Measurements from ENCODE around the gene SPACA1. TPM values are rescaled to one million over a fixed set of nuclear protein-coding genes. Genes with fewer than 3 reads are reported as not detected.

SPACA1 gene
- total RNA-seq, 4 donors from 2014 or later = not detected

DNA sequence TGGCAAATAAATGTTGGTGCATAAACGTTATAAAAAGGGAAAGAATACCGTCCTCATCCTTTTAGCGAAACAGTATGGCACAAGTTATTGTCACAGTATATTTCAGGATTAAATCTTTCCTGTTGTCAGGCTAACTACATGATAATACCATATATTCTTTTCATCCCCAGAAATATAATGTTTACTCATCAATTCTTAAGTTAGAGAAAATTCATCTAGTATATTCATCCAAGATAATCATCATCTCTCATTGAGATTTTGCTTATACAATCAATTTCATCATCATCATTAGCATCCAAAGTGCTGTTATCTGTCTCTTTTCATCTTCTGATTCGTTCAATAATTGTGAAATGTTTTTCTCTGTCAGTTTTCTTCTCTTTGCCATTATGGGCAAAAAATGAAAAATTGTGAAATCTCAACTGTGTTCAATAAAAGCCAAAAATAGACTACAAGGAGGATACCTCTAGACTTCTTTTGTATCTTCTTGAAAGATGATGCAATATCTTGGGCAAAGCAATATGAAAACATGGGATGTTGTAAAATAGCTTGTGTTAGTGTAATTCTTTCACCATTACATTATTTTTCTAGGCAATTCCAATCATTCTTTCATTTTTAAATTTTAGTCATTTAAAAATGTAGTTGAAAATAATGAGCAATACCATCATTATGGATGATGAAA lies 2.6 kb downstream of the SPACA1 start:
- no peaks in the 10 kb centered on the region for H3K4me1 ChIP-seq
- no peak for ATAC-seq
- no peaks in the 10 kb centered on the region for H3K9me3 ChIP-seq
- H3K4me3 ChIP-seq = no peak overlapping the region
- intact Hi-C loops (cut with DNase I; ENCODE audit: low total_unique reads) (no loop called here), in situ Hi-C loops (cut with MboI; ENCODE audit: low sequenced_read_pairs in 4 of 4) (no loop called here)
- peaks cover 0 to 9% (median 0%) of the 10 kb centered on the region in 3 donors for H3K27me3 ChIP-seq
- TF ChIP-seq POLR2A (IDR thresholded peaks at IDR 0.05) = no peak
- TF ChIP-seq, protein P1, sequence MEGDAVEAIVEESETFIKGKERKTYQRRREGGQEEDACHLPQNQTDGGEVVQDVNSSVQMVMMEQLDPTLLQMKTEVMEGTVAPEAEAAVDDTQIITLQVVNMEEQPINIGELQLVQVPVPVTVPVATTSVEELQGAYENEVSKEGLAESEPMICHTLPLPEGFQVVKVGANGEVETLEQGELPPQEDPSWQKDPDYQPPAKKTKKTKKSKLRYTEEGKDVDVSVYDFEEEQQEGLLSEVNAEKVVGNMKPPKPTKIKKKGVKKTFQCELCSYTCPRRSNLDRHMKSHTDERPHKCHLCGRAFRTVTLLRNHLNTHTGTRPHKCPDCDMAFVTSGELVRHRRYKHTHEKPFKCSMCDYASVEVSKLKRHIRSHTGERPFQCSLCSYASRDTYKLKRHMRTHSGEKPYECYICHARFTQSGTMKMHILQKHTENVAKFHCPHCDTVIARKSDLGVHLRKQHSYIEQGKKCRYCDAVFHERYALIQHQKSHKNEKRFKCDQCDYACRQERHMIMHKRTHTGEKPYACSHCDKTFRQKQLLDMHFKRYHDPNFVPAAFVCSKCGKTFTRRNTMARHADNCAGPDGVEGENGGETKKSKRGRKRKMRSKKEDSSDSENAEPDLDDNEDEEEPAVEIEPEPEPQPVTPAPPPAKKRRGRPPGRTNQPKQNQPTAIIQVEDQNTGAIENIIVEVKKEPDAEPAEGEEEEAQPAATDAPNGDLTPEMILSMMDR (IDR thresholded peaks at IDR 0.05 in 4 of 5, conservative IDR thresholded peaks at IDR 0.05 in 1 of 5) = no peak
- no peak for DNase-seq
- no peaks in the 10 kb centered on the region for H3K36me3 ChIP-seq
- H3K27ac ChIP-seq = no peak overlapping the region

DNA sequence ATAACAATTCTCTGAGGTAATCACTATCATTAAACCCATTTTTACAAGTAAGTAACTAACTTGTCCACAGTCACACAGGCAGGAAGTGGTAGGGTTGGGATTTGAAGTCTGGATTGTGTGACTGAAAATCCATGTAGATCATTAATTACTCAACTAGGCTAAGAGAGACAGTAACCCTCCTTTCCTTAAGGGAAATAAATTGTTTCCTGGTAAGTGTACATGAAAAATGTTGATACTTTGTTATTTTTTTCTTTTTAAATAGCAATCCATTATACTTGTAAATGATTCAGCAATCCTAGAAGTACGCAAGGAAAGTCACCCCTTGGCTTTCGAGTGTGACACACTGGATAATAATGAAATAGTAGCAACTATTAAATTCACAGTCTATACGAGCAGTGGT lies 11.6 kb downstream of the SPACA1 start:
- H3K36me3 ChIP-seq = no peaks in the 10 kb centered on the region
- ATAC-seq (no peak), DNase-seq (no peak)
- H3K27me3 ChIP-seq = no peaks in the 10 kb centered on the region
- no peaks in the 10 kb centered on the region for H3K9me3 ChIP-seq
- no peak overlapping the region for H3K4me3 ChIP-seq
- H3K4me1 ChIP-seq = no peaks in the 10 kb centered on the region
- no peak overlapping the region for H3K27ac ChIP-seq
- in situ Hi-C loops (cut with MboI; ENCODE audit: low sequenced_read_pairs in 4 of 4) = no loop called here
- intact Hi-C loops (cut with DNase I; ENCODE audit: low total_unique reads) = no loop called here
- TF ChIP-seq, protein P1 (IDR thresholded peaks at IDR 0.05 in 4 of 5, conservative IDR thresholded peaks at IDR 0.05 in 1 of 5) = no peak
- TF ChIP-seq POLR2A (IDR thresholded peaks at IDR 0.05) = no peak

DNA sequence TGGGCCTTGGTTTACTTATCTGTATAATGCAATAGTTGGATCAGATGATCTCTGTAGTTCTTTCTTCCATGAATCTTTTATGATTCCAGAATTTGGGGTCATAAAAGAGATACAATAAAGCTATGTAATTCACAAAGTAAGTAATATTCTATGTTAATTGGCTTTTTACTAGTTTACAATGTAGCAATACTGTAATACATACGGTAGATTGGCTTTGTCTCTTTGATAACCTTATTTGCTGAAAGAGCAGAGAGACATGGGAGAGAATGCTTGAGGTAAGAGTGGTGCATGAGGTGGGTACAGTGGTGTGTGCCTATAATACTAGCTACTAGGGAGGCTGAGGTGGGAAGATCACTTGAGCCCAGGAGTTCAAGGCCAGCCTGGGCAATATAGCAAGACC lies 14.7 kb downstream of the SPACA1 start:
- Histone ChIP-seq H3K36me3 (no peaks in the 10 kb centered on the region), H3K27me3 (no peaks in the 10 kb centered on the region), H3K4me3 (no peak overlapping the region), H3K9me3 (no peaks in the 10 kb centered on the region), H3K27ac (no peak overlapping the region), H3K4me1 (no peaks in the 10 kb centered on the region)
- intact Hi-C loops (cut with DNase I; ENCODE audit: low total_unique reads) = no loop called here
- no peak for TF ChIP-seq POLR2A (IDR thresholded peaks at IDR 0.05)
- TF ChIP-seq, protein P1 (IDR thresholded peaks at IDR 0.05 in 4 of 5, conservative IDR thresholded peaks at IDR 0.05 in 1 of 5) = no peak
- no peak for ATAC-seq
- in situ Hi-C loops (cut with MboI; ENCODE audit: low sequenced_read_pairs in 4 of 4) = no loop called here
- DNase-seq = no peak

DNA sequence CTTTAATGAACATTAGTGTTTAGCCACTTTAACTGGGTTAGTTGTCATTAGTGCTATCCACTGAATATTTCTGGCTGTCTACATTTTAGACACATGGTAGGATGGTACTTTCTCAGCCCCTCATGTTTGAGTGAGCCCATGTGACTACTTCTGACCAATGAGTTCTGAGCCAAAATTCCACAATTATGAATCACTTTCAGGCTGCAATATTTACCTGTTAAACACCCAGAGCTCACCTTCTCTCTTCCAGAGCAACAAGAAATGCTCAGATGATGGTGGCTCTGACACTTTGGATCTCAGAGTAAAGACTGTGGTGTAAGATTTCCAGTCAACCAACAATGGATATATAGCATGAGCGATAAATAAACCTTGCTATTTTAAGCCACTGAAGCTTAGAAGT lies 24.8 kb downstream of the SPACA1 start:
- no peaks in the 10 kb centered on the region for H3K4me1 ChIP-seq
- in situ Hi-C loops (cut with MboI; ENCODE audit: low sequenced_read_pairs in 4 of 4) = no loop called here
- no peaks in the 10 kb centered on the region for H3K27me3 ChIP-seq
- H3K36me3 ChIP-seq = no peaks in the 10 kb centered on the region
- no peak overlapping the region for H3K4me3 ChIP-seq
- intact Hi-C loops (cut with DNase I; ENCODE audit: low total_unique reads) = no loop called here
- TF ChIP-seq, protein P1 (IDR thresholded peaks at IDR 0.05 in 4 of 5, conservative IDR thresholded peaks at IDR 0.05 in 1 of 5) = no peak
- no peak for TF ChIP-seq POLR2A (IDR thresholded peaks at IDR 0.05)
- DNase-seq (no peak), ATAC-seq (no peak)
- no peak overlapping the region for H3K27ac ChIP-seq
- H3K9me3 ChIP-seq = no peaks in the 10 kb centered on the region

DNA sequence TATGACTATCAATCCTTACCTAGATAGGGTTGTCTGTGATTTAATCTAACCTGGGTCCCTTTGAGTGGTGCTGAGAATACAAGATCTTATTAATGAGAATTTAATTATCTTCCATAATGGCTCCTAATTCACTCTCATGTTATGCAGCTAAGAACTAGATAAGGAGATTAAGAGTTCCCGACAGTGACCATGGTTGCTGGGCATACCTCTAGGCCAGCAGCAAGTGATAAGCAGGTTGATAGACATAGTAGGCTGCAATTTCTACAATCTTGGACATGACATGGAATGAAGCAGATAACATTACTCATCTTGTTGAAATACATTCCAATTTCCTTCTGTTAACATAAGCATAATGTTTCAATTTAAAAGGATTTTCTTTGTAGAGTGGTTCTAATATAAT lies 27.1 kb downstream of the SPACA1 start:
- Histone ChIP-seq H3K27me3 (no peaks in the 10 kb centered on the region), H3K9me3 (no peaks in the 10 kb centered on the region), H3K4me3 (no peak overlapping the region), H3K36me3 (no peaks in the 10 kb centered on the region), H3K27ac (no peak overlapping the region), H3K4me1 (no peaks in the 10 kb centered on the region)
- no peak for DNase-seq
- ATAC-seq = no peak
- intact Hi-C loops (cut with DNase I; ENCODE audit: low total_unique reads) (no loop called here), in situ Hi-C loops (cut with MboI; ENCODE audit: low sequenced_read_pairs in 4 of 4) (no loop called here)
- TF ChIP-seq, protein P1 (IDR thresholded peaks at IDR 0.05 in 4 of 5, conservative IDR thresholded peaks at IDR 0.05 in 1 of 5) = no peak
- TF ChIP-seq POLR2A (IDR thresholded peaks at IDR 0.05) = no peak

Data from gastrocnemius medialis (tissue), 4 donors.